Esophagus squamous epithelium (tissue), 5 donors: Measurements from ENCODE around the gene PPP2R1B. TPM values are rescaled to one million over a fixed set of nuclear protein-coding genes. Genes with fewer than 3 reads are reported as not detected.

ENCODE experiments used
- DNase-seq: peaks from one replicate; lab custom pipeline; 2025; lab: John Stamatoyannopoulos, UW
- H3K27ac ChIP-seq, 4 donors: fragments of 200-600 bp; sonication (generic); one replicate each; pipeline ENCODE4 v1.5.1; 2016 to 2019; ENCODE audit warnings: mild to moderate bottlenecking in 1 of 4
- H3K27me3 ChIP-seq, 4 donors: fragments of 200-600 bp; sonication (generic); 1 replicate in 3 of 4; 2 replicates in 1 of 4; pipeline versions ENCODE4 v1.5.1 to v1.6.0; 2017 to 2021; ENCODE audit warnings: antibody characterized with exemption in 1 of 4
- H3K36me3 ChIP-seq, 3 donors: fragments of 200-600 bp; sonication (generic); one replicate each; pipeline ENCODE4 v1.5.1; 2016 to 2019
- H3K4me1 ChIP-seq, 3 donors: fragments of 200-600 bp; sonication (generic); one replicate each; pipeline ENCODE4 v1.5.1; 2017 to 2019
- H3K4me3 ChIP-seq, 4 donors: fragments of 200-600 bp; sonication (generic); 1 replicate in 3 of 4; 2 replicates in 1 of 4; pipeline ENCODE4 v1.5.1; 2016 to 2019; ENCODE audit warnings: mild to moderate bottlenecking in 2 of 4, moderate library complexity in 1 of 4
- H3K9me3 ChIP-seq, 3 donors: fragments of 200-600 bp; sonication (generic); one replicate each; pipeline ENCODE4 v1.5.1; 2016 to 2019
- CTCF ChIP-seq, 6 experiments: fragments of 450-650 bp in 4 of 6; fragments of 200-600 bp in 2 of 6; sonication (generic) in 2 of 6; IDR thresholded peaks; one replicate each; pipeline ENCODE4 v1.5.1; 2016 to 2019; ENCODE audit warnings: antibody characterized with exemption in 6 of 6, mild to moderate bottlenecking in 4 of 6, moderate library complexity in 4 of 6
- POLR2A ChIP-seq, 4 donors: fragments of 450-650 bp; IDR thresholded peaks; one replicate each; pipeline ENCODE4 v1.6.1; 2017; ENCODE audit warnings: antibody characterized with exemption in 4 of 4, mild to moderate bottlenecking in 4 of 4, moderate library complexity in 3 of 4
- WGBS, 2 donors: methylation state at CpG; one replicate each; pipeline ENCODE4 v1.1.5; 2018; 5-methylcytosine and 5-hydroxymethylcytosine counted together
- intact Hi-C: fragments of 100-400 bp; cut with DNase I; formaldehyde crosslinking; loops from one replicate; pipeline ENCODE4 v1.15.0; 2022
- total RNA-seq, 4 donors: library from RNA; depleted of rRNA; stranded (reverse); fragments of >200 nt; gene quantifications; one replicate each; pipeline ENCODE4 v1.1.0, GENCODE V29; 2016
- donor health status: DM: yes; HTN: yes; CAD: no.

Gene PPP2R1B
- total RNA-seq, 4 donors from 2014 or later = 17.6 to 39.7 (median 27.7) TPM

- Histone ChIP-seq H3K27ac (no peak overlapping the region), H3K9me3 (no peaks in the 10 kb centered on the region), H3K4me1 (peaks cover 5 to 12% (median 5%) of the 10 kb centered on the region in 3 donors), H3K27me3 (no peaks in the 10 kb centered on the region), H3K4me3 (no peak overlapping the region), H3K36me3 (peaks cover 33 to 90% (median 56%) of the 10 kb centered on the region in 3 donors)
- TF ChIP-seq POLR2A (IDR thresholded peaks at IDR 0.05) (no peak), CTCF (IDR thresholded peaks at IDR 0.05) (no peak)
- no peak for DNase-seq
- WGBS, 2 donors = 92 to 94% methylated on average over 9 to 13 of the region's 15 CpGs
- intact Hi-C loops = no loop called here
These were observed 42.6 kb downstream of the PPP2R1B start for GRCh38 chr11:111723595-111723994.

- H3K27ac ChIP-seq = no peak overlapping the region
- TF ChIP-seq POLR2A (IDR thresholded peaks at IDR 0.05) (no peak), CTCF (IDR thresholded peaks at IDR 0.05) (no peak)
- no peak for DNase-seq
- peaks cover 33 to 85% (median 56%) of the 10 kb centered on the region in 3 donors for H3K36me3 ChIP-seq
- no peak overlapping the region for H3K4me3 ChIP-seq
- intact Hi-C loops = no loop called here
- WGBS, 2 donors = 87 to 93% methylated on average over 8 of the region's 8 CpGs
- H3K9me3 ChIP-seq = no peaks in the 10 kb centered on the region
- H3K27me3 ChIP-seq = no peaks in the 10 kb centered on the region
- peaks cover 6 to 22% (median 12%) of the 10 kb centered on the region in 3 donors for H3K4me1 ChIP-seq
These were observed 43.7 kb downstream of the PPP2R1B start for GRCh38 chr11:111722501-111722900.

- 92 to 95% methylated on average over 7 of the region's 7 CpGs for WGBS, 2 donors
These were observed 45.2 kb downstream of the PPP2R1B start for GRCh38 chr11:111720801-111721494.

GRCh38 chr11:111719379-111719778 is 46.8 kb downstream of the PPP2R1B start:
- H3K4me1 ChIP-seq = peaks cover 6 to 22% (median 12%) of the 10 kb centered on the region in 3 donors
- no peak for DNase-seq
- H3K27ac ChIP-seq = no peak overlapping the region
- H3K9me3 ChIP-seq = no peaks in the 10 kb centered on the region
- no peak for TF ChIP-seq CTCF (IDR thresholded peaks at IDR 0.05)
- TF ChIP-seq POLR2A (IDR thresholded peaks at IDR 0.05) = no peak
- no peaks in the 10 kb centered on the region for H3K27me3 ChIP-seq
- H3K4me3 ChIP-seq = no peak overlapping the region
- intact Hi-C loops = no loop called here
- 68 to 80% methylated on average over 2 of the region's 2 CpGs for WGBS, 2 donors
- H3K36me3 ChIP-seq = peaks cover 31 to 78% (median 40%) of the 10 kb centered on the region in 3 donors

More at GRCh38 chr11:111720801-111721494, 45.2 kb downstream of the PPP2R1B start:
- intact Hi-C loops = no loop called here
- peaks cover 6 to 22% (median 12%) of the 10 kb centered on the region in 3 donors for H3K4me1 ChIP-seq
- no peak for DNase-seq
- TF ChIP-seq POLR2A (IDR thresholded peaks at IDR 0.05) (no peak), CTCF (IDR thresholded peaks at IDR 0.05) (no peak)
- no peaks in the 10 kb centered on the region for H3K9me3 ChIP-seq
- peaks cover 33 to 80% (median 51%) of the 10 kb centered on the region in 3 donors for H3K36me3 ChIP-seq
- no peak overlapping the region for H3K4me3 ChIP-seq
- no peaks in the 10 kb centered on the region for H3K27me3 ChIP-seq
- H3K27ac ChIP-seq = no peak overlapping the region

GRCh38 chr11:111718859-111719258 is 47.3 kb downstream of the PPP2R1B start:
- no peak for DNase-seq
- intact Hi-C loops = no loop called here
- TF ChIP-seq CTCF (IDR thresholded peaks at IDR 0.05) (no peak), POLR2A (IDR thresholded peaks at IDR 0.05) (no peak)
- H3K27ac ChIP-seq = peak overlapping the region in 2 of 4 donors; percentile 27 to 78
- H3K27me3 ChIP-seq = no peaks in the 10 kb centered on the region
- no peaks in the 10 kb centered on the region for H3K9me3 ChIP-seq
- H3K36me3 ChIP-seq = peaks cover 31 to 78% (median 35%) of the 10 kb centered on the region in 3 donors
- 73 to 88% methylated on average over 4 to 5 of the region's 5 CpGs for WGBS, 2 donors
- H3K4me3 ChIP-seq = no peak overlapping the region
- peaks cover 6 to 22% (median 12%) of the 10 kb centered on the region in 3 donors for H3K4me1 ChIP-seq
